B cell (primary cell): ENCODE data around the gene GNA12. TPM values are rescaled to one million over a fixed set of nuclear protein-coding genes. Genes with fewer than 3 reads are reported as not detected.

Experiments
- ATAC-seq: fragments of 200-7000 bp; cut with Tn5 transposase; one replicate; pipeline ENCODE4 v1.10.0; 2021; ENCODE audit warnings: low read depth, mild to moderate bottlenecking, moderate number of reproducible peaks, moderate library complexity
- CTCF ChIA-PET: fragments of 350-600 bp; sonication (Branson Sonifier 250); formaldehyde crosslinking; loops from one replicate; lab custom pipeline; 2021; ENCODE audit warnings: antibody characterized with exemption, inconsistent platforms; lab: Charles Lee
- POLR2A ChIA-PET: fragments of 350-600 bp; sonication (Branson Sonifier 250); formaldehyde crosslinking; loops from one replicate; lab custom pipeline; 2021; ENCODE audit warnings: antibody characterized with exemption; lab: Charles Lee
- DNase-seq: peaks from one replicate; pipeline ENCODE4 v3.0.0; 2013
- H2AFZ ChIP-seq: 2 replicates; pipeline ENCODE4 v1.6.1; 2012; ENCODE audit warnings: mild to moderate bottlenecking, low read depth, low read length; ENCODE audit not compliant: insufficient read depth, poor library complexity, severe bottlenecking
- H3K27ac ChIP-seq, 2 donors: 1 replicate in 1 of 2; 2 replicates in 1 of 2; pipeline ENCODE4 v1.5.1; 2012 to 2013; ENCODE audit warnings: low read length in 2 of 2, mild to moderate bottlenecking in 2 of 2, moderate library complexity in 1 of 2
- H3K27me3 ChIP-seq, 4 experiments: fragments of 200-600 bp in 1 of 4; sonication (generic) in 1 of 4; replicated peaks in 1 of 4; 1 replicate in 2 of 4; 2 replicates in 2 of 4; pipeline versions ENCODE4 v1.6.1 to v1.7.0; 2013 to 2016; ENCODE audit warnings: low read length in 3 of 4, mild to moderate bottlenecking in 2 of 4, mixed read lengths in 1 of 4, moderate library complexity in 1 of 4; ENCODE audit not compliant: insufficient read depth in 4 of 4, control insufficient read depth in 3 of 4; ENCODE audit errors: control extremely low read depth in 1 of 4
- H3K36me3 ChIP-seq, 2 experiments: replicated peaks in 1 of 2; 1 replicate in 1 of 2; 2 replicates in 1 of 2; pipeline versions ENCODE4 v1.6.1 to v1.7.1; 2013; ENCODE audit warnings: low read length in 1 of 2; ENCODE audit not compliant: insufficient read depth in 2 of 2, control insufficient read depth in 1 of 2; ENCODE audit errors: control extremely low read depth in 1 of 2, extremely low read depth in 1 of 2
- H3K4me1 ChIP-seq, 2 donors: fragments of 200-600 bp in 1 of 2; sonication (generic) in 1 of 2; 1 replicate in 1 of 2; 2 replicates in 1 of 2; pipeline versions ENCODE4 v1.5.1 to v1.6.1; 2013 to 2017; ENCODE audit warnings: low read length in 2 of 2; ENCODE audit not compliant: control insufficient read depth in 2 of 2, insufficient read depth in 2 of 2
- H3K4me2 ChIP-seq: replicated peaks from 2 replicates; pipeline ENCODE3; 2012; ENCODE audit warnings: mild to moderate bottlenecking, low read depth, low read length; ENCODE audit not compliant: poor library complexity, severe bottlenecking
- H3K4me3 ChIP-seq, 5 experiments: fragments of 200-600 bp in 1 of 5; sonication (generic) in 1 of 5; 1 replicate in 3 of 5; 2 replicates in 2 of 5; pipeline versions ENCODE4 v1.5.1 to v1.7.0; 2011 to 2016; ENCODE audit warnings: low read length in 4 of 5, mild to moderate bottlenecking in 4 of 5, low read depth in 2 of 5, control low read depth in 1 of 5, moderate library complexity in 1 of 5; ENCODE audit not compliant: insufficient read depth in 1 of 5; ENCODE audit errors: control extremely low read depth in 1 of 5, extremely low read depth in 1 of 5
- H3K79me2 ChIP-seq: fragments of 200-600 bp; sonication (generic); one replicate; pipeline ENCODE4 v1.6.0; 2016; ENCODE audit warnings: low read length; ENCODE audit not compliant: control insufficient read depth, insufficient read depth
- H3K9ac ChIP-seq: fragments of 200-600 bp; sonication (generic); 2 replicates; pipeline ENCODE4 v1.6.1; 2017; ENCODE audit warnings: mild to moderate bottlenecking, low read length, moderate library complexity
- H3K9me3 ChIP-seq, 3 donors: one replicate each; pipeline versions ENCODE4 v1.6.1 to v1.7.1; 2013; ENCODE audit warnings: low read length in 2 of 3; ENCODE audit not compliant: control insufficient read depth in 2 of 3, insufficient read depth in 1 of 3; ENCODE audit errors: control extremely low read depth in 1 of 3
- H4K20me1 ChIP-seq: 2 replicates; pipeline ENCODE4 v1.6.0; 2012; ENCODE audit warnings: mild to moderate bottlenecking, low read length; ENCODE audit not compliant: insufficient read depth, control insufficient read depth, poor library complexity, severe bottlenecking
- H3K27ac Mint-ChIP-seq: one replicate; pipeline ENCODE4 v1.8.0; 2021; ENCODE audit warnings: mixed read lengths
- H3K27me3 Mint-ChIP-seq: one replicate; pipeline ENCODE4 v1.8.0; 2021; ENCODE audit warnings: mixed read lengths
- H3K4me1 Mint-ChIP-seq: one replicate; pipeline ENCODE4 v1.8.0; 2021; ENCODE audit warnings: mixed read lengths
- H3K4me3 Mint-ChIP-seq: one replicate; pipeline ENCODE4 v1.8.0; 2021; ENCODE audit warnings: mixed read lengths
- H3K9me3 Mint-ChIP-seq: one replicate; pipeline ENCODE4 v1.8.0; 2022; ENCODE audit warnings: mixed read lengths; ENCODE audit not compliant: insufficient read depth
- EZH2 ChIP-seq: IDR thresholded peaks from 2 replicates; pipeline ENCODE4 v1.6.1; 2012; ENCODE audit warnings: borderline replicate concordance, low read depth, mild to moderate bottlenecking, moderate library complexity, low read length; ENCODE audit not compliant: insufficient read depth, poor library complexity, severe bottlenecking
- WGBS: methylation state at CpG from one replicate; pipeline ENCODE4 v1.1.5; 2013; ENCODE audit warnings: missing lambda C conversion rate; ENCODE audit not compliant: insufficient coverage; 5-methylcytosine and 5-hydroxymethylcytosine counted together
- intact Hi-C: fragments of 100-400 bp; cut with micrococcal nuclease; formaldehyde crosslinking; loops from one replicate; pipeline ENCODE4 v1.10.0; 2022
- polyA plus RNA-seq: library from polyadenylated mRNA; depleted of rRNA; stranded (reverse); fragments of >200 nt; gene quantifications from 2 replicates; pipeline ENCODE4 v1.2.3, GENCODE V29; 2012
- total RNA-seq, 2 donors: library from RNA; stranded (reverse); fragments of 120-200 nt in 1 of 2; gene quantifications; 1 replicate in 1 of 2; 2 replicates in 1 of 2; pipeline versions ENCODE4 v1.2.3 to v1.2.4, GENCODE V29; 2013 to 2022
- TF ChIP-seq, protein P1 (sequence below): fragments of 200-600 bp; IDR thresholded peaks from one replicate; pipeline ENCODE4 v1.8.0; 2022; ENCODE audit warnings: antibody characterized with exemption, mild to moderate bottlenecking

The GNA12 gene
- total and polyA plus RNA-seq, 2 donors (not counting 1 experiment from before 2014, with no cell fraction given) = 34.6 to 110 TPM

DNA sequence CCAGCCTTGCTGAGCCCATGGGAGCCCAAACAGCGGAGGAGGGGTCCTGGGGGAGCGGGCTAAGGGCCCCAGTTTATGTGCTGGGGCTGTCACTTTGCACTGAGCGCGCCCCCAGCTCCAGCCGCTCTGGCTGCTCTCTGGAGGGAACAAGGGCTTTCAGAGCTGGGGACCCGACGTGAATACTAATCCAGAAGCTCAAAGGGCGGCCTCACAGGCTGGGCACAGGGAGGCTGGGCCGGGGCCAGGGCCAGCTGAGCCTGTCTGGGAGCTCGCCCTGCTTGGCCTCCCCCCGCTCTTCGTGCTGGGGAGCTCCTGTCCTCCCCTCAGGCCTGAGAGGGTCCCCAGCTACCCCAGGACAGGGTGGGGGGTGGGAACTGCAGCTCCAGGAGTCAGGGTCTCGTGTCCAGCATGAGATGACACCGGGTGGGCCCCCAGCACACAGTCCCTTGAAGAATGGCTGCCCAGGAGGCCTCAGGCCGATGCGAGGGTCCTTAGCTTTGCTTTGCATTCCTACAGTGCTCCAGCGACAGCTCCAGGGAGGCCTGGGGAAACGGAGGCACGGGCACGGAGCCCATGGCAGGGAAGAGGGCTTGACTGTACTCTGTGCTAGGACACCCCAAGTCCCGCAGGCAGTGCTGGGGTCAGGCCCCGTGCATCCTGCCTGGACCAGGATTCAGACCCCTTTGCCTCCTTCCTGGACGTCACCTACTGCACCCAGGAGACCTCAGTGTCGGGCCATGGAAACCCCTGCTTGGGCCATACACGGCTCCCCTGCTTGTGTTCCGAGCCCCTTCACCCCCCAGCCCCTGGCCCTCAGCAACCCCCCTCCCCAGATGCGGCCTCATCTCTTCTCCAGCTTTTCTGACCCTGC is 161.9 kb downstream of the GNA12 start:
- no peaks in the 10 kb centered on the region for H3K9me3 Mint-ChIP-seq
- no peak for TF ChIP-seq EZH2
- TF ChIP-seq, protein P1, sequence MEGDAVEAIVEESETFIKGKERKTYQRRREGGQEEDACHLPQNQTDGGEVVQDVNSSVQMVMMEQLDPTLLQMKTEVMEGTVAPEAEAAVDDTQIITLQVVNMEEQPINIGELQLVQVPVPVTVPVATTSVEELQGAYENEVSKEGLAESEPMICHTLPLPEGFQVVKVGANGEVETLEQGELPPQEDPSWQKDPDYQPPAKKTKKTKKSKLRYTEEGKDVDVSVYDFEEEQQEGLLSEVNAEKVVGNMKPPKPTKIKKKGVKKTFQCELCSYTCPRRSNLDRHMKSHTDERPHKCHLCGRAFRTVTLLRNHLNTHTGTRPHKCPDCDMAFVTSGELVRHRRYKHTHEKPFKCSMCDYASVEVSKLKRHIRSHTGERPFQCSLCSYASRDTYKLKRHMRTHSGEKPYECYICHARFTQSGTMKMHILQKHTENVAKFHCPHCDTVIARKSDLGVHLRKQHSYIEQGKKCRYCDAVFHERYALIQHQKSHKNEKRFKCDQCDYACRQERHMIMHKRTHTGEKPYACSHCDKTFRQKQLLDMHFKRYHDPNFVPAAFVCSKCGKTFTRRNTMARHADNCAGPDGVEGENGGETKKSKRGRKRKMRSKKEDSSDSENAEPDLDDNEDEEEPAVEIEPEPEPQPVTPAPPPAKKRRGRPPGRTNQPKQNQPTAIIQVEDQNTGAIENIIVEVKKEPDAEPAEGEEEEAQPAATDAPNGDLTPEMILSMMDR = no peak
- intact Hi-C loops = loop anchor here (1.0 to 2.0 kb wide), 2 partner anchors 115 to 205 kb away; no protein-coding TSS in a partner anchor
- H3K27ac ChIP-seq = no peak overlapping the region
- ChIA-PET CTCF (interaction anchor here (0.8 to 5.6 kb wide), 12 partner anchors 13 to 231 kb away, joined by 3 to 64 read pairs (median 4); no protein-coding TSS in a partner anchor), POLR2A (interaction anchor here (0.6 kb wide), 2 partner anchors 21 to 36 kb away, joined by 3 to 4 read pairs; no protein-coding TSS in a partner anchor)
- ATAC-seq (no peak), DNase-seq (no peak)
- no peak overlapping the region for H3K9ac ChIP-seq
- H3K4me3 Mint-ChIP-seq = no peak overlapping the region
- peaks cover 18% of the 10 kb centered on the region for H3K27me3 Mint-ChIP-seq
- H3K79me2 ChIP-seq = no peaks in the 10 kb centered on the region
- no peak overlapping the region for H2AFZ ChIP-seq
- WGBS = 85% methylated on average over 27 of the region's 27 CpGs
- no peak overlapping the region for H3K27ac Mint-ChIP-seq
- peaks cover 0 to 17% (median 5%) of the 10 kb centered on the region in 4 experiments for H3K27me3 ChIP-seq
- no peaks in the 10 kb centered on the region for H3K36me3 ChIP-seq
- H4K20me1 ChIP-seq = no peaks in the 10 kb centered on the region
- peaks cover 0 to 4% (median 0%) of the 10 kb centered on the region in 3 donors for H3K9me3 ChIP-seq
- H3K4me2 ChIP-seq = no peak overlapping the region
- H3K4me1 Mint-ChIP-seq = no peaks in the 10 kb centered on the region
- peaks cover 0 to 4% of the 10 kb centered on the region in 2 donors for H3K4me1 ChIP-seq
- no peak overlapping the region for H3K4me3 ChIP-seq
